Measurements from ENCODE around the gene RBBP9.
"Not testable (repeated sequence)": the region's sequence is repeated elsewhere in the genome, so short reads cannot be mapped to it uniquely, and the experiment has no call there.

Gene RBBP9

GRCh38 chr20:18496740-18497592, at the start of gene RBBP9:
Gene RBBP9 (minus strand): TSS chr20:18497225. CDS start chr20:18497167, 58 bp downstream.
- peak; percentile 41 to 49 for DNase-seq (ENCODE audit: low read depth in 2 of 2)

- no peak for DNase-seq (ENCODE audit: low read depth in 2 of 2)
Measured at GRCh38 chr20:18545566-18545965, 48.5 kb upstream of the RBBP9 start.

GRCh38 chr20:18543932-18544331, 46.9 kb upstream of the RBBP9 start:
- DNase-seq (ENCODE audit: low read depth in 2 of 2) = no peak

GRCh38 chr20:18543216-18543615, 46.2 kb upstream of the RBBP9 start:
- DNase-seq (ENCODE audit: low read depth in 2 of 2) = no peak

- no peak for DNase-seq (ENCODE audit: low read depth in 2 of 2)
Measured at GRCh38 chr20:18541741-18542140, 44.7 kb upstream of the RBBP9 start.

GRCh38 chr20:18537651-18538050, 40.6 kb upstream of the RBBP9 start:
- no peak for DNase-seq (ENCODE audit: low read depth in 2 of 2)

- DNase-seq (ENCODE audit: low read depth in 2 of 2) = no peak
Measured at GRCh38 chr20:18533978-18534644, 37.1 kb upstream of the RBBP9 start.

GRCh38 chr20:18533491-18533890, 36.5 kb upstream of the RBBP9 start:
- DNase-seq (ENCODE audit: low read depth in 2 of 2) = no peak

- DNase-seq (ENCODE audit: low read depth in 2 of 2) = no peak
Measured at GRCh38 chr20:18532626-18533025, 35.6 kb upstream of the RBBP9 start.

- no peak for DNase-seq (ENCODE audit: low read depth in 2 of 2)
Measured at GRCh38 chr20:18529041-18529440, 32.0 kb upstream of the RBBP9 start.

- no peak for DNase-seq (ENCODE audit: low read depth in 2 of 2)
Measured at GRCh38 chr20:18527836-18528235, 30.8 kb upstream of the RBBP9 start.

GRCh38 chr20:18527339-18527738, 30.3 kb upstream of the RBBP9 start:
- no peak for DNase-seq (ENCODE audit: low read depth in 2 of 2)

GRCh38 chr20:18526761-18527160, 29.7 kb upstream of the RBBP9 start:
- not testable (repeated sequence) for DNase-seq (ENCODE audit: low read depth in 2 of 2)

GRCh38 chr20:18524646-18525045, 27.6 kb upstream of the RBBP9 start:
- DNase-seq (ENCODE audit: low read depth in 2 of 2) = no peak

GRCh38 chr20:18523066-18523465, 26.0 kb upstream of the RBBP9 start:
- DNase-seq (ENCODE audit: low read depth in 2 of 2) = no peak

- not testable (repeated sequence) for DNase-seq (ENCODE audit: low read depth in 2 of 2)
Measured at GRCh38 chr20:18522066-18522465, 25.0 kb upstream of the RBBP9 start.

- no peak for DNase-seq (ENCODE audit: low read depth in 2 of 2)
Measured at GRCh38 chr20:18515973-18516372, 18.9 kb upstream of the RBBP9 start.

- no peak for DNase-seq (ENCODE audit: low read depth in 2 of 2)
Measured at GRCh38 chr20:18514127-18514526, 17.1 kb upstream of the RBBP9 start.

- no peak for DNase-seq (ENCODE audit: low read depth in 2 of 2)
Measured at GRCh38 chr20:18513208-18513607, 16.2 kb upstream of the RBBP9 start.

- DNase-seq (ENCODE audit: low read depth in 2 of 2) = no peak
Measured at GRCh38 chr20:18511571-18511970, 14.5 kb upstream of the RBBP9 start.

- peak; percentile 94 to 98 for DNase-seq (ENCODE audit: low read depth in 2 of 2)
Measured at GRCh38 chr20:18507218-18508191, 10.5 kb upstream of the RBBP9 start, which contains the start of gene SEC23B. Gene SEC23B (plus strand): TSS chr20:18507940. CDS start chr20:18510836, 2,896 bp downstream.

GRCh38 chr20:18506744-18507143, 9.7 kb upstream of the RBBP9 start:
- no peak for DNase-seq (ENCODE audit: low read depth in 2 of 2)
